Body of pancreas (tissue), 4 donors: ENCODE measurements around the gene PRRT4. TPM values are rescaled to one million over a fixed set of nuclear protein-coding genes. Genes with fewer than 3 reads are reported as not detected.

Source experiments
- ATAC-seq: fragments of 150-250 bp; one replicate; pipeline ENCODE4 v1.9.1; 2016
- DNase-seq, 4 donors: peaks; one replicate each; pipeline ENCODE4 v3.0.0-alpha.2; 2019
- H3K27ac ChIP-seq, 4 donors: fragments of 200-600 bp; sonication (generic); 1 replicate in 3 of 4; 2 replicates in 1 of 4; pipeline versions ENCODE4 v1.5.1 to v1.6.1; 2016 to 2019; ENCODE audit warnings: mild to moderate bottlenecking in 1 of 4, mixed read lengths in 1 of 4, moderate library complexity in 1 of 4
- H3K27me3 ChIP-seq, 2 donors: fragments of 200-600 bp; sonication (generic); one replicate each; pipeline ENCODE4 v1.6.0; 2016; ENCODE audit warnings: mild to moderate bottlenecking in 1 of 2
- H3K36me3 ChIP-seq, 2 donors: fragments of 200-600 bp; sonication (generic); replicated peaks in 1 of 2; 2 replicates each; pipeline ENCODE4 v1.5.1; 2016; ENCODE audit warnings: low read depth in 2 of 2; ENCODE audit not compliant: insufficient read depth in 1 of 2
- H3K4me1 ChIP-seq: fragments of 200-600 bp; sonication (generic); one replicate; pipeline ENCODE4 v1.6.0; 2016
- H3K4me3 ChIP-seq, 2 donors: fragments of 200-600 bp; sonication (generic); 1 replicate in 1 of 2; 2 replicates in 1 of 2; pipeline ENCODE4 v1.5.1; 2016 to 2019
- H3K9me3 ChIP-seq, 3 donors: fragments of 200-600 bp; sonication (generic); 1 replicate in 2 of 3; 2 replicates in 1 of 3; pipeline ENCODE4 v1.5.1; 2016
- POLR2A ChIP-seq, 3 donors: fragments of 450-650 bp; IDR thresholded peaks; one replicate each; pipeline ENCODE4 v1.6.1; 2016; ENCODE audit warnings: antibody characterized with exemption in 3 of 3, mild to moderate bottlenecking in 2 of 3
- WGBS, 2 donors: methylation state at CpG; one replicate each; pipeline ENCODE4 v1.1.5; 2017; 5-methylcytosine and 5-hydroxymethylcytosine counted together
- intact Hi-C: fragments of 100-400 bp; cut with DNase I; formaldehyde crosslinking; loops from one replicate; pipeline ENCODE4 v1.15.1; 2023
- total RNA-seq, 2 donors: library from RNA; depleted of rRNA; stranded (reverse); fragments of >200 nt; gene quantifications; one replicate each; pipeline ENCODE4 v1.1.0, GENCODE V29; 2016
- TF ChIP-seq, protein P1 (sequence below), 7 experiments: fragments of 450-650 bp in 4 of 7; fragments of 200-600 bp in 3 of 7; sonication (generic) in 3 of 7; IDR thresholded peaks; one replicate each; pipeline ENCODE4 v1.5.1; 2016 to 2019; ENCODE audit warnings: antibody characterized with exemption in 7 of 7

Gene PRRT4
- total RNA-seq, 2 donors from 2014 or later: 7.6 TPM; not detected in 1

DNA sequence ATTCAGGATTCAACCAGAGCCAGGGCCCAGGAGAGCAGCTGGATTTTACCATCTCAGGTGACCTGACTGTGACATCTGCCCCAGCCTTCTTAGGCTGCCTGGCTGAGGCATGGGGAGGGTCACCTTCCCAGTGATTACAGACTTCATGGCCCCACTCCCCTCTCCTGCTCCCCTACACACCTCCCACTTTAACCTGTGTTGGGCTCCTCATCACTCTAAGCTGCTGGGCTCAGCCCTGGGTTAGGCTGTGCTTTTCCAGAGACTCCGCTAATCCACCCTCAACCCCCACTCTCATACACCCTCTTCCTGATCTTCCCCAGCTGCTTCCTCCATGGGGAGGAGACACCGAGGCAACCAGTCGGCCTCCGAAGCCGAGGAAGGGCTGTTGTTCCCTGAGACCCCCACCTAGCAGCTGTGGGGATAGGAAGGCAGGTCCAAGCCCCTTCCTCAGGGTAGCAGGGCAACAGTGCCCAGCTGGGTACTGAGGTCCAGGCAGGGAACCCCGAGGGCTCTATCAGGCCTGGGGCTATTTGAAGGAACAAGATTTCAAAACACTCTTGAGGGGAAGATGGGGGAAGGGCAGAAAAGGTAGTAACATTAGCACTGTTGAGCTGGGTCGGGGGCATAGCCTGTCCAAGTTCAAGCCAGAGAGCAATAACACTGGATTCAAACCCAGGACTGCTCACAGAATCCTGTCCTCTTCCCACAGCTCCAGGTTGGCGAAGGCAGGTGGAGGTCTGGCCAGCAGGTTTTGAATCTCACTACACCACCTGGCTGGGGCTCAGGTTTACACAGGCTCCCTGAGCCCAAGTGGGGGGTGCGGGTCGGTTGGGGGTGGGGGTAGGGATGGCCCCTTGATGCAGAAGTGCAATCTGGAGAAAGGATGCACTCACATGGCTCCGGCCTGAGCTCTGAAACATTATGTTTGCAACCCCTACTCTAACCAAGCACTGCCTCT, 46.5 kb upstream of the PRRT4 start:
- Histone ChIP-seq H3K4me1 (peaks cover 32% of the 10 kb centered on the region), H3K36me3 (no peaks in the 10 kb centered on the region), H3K9me3 (no peaks in the 10 kb centered on the region), H3K4me3 (no peak overlapping the region), H3K27me3 (no peaks in the 10 kb centered on the region), H3K27ac (peak overlapping the region in 1 of 4 donors; percentile 81)
- intact Hi-C loops: no loop called here
- DNase-seq: no peak
- 58 to 75% methylated on average over 11 of the region's 11 CpGs for WGBS, 2 donors
- TF ChIP-seq, protein P1, sequence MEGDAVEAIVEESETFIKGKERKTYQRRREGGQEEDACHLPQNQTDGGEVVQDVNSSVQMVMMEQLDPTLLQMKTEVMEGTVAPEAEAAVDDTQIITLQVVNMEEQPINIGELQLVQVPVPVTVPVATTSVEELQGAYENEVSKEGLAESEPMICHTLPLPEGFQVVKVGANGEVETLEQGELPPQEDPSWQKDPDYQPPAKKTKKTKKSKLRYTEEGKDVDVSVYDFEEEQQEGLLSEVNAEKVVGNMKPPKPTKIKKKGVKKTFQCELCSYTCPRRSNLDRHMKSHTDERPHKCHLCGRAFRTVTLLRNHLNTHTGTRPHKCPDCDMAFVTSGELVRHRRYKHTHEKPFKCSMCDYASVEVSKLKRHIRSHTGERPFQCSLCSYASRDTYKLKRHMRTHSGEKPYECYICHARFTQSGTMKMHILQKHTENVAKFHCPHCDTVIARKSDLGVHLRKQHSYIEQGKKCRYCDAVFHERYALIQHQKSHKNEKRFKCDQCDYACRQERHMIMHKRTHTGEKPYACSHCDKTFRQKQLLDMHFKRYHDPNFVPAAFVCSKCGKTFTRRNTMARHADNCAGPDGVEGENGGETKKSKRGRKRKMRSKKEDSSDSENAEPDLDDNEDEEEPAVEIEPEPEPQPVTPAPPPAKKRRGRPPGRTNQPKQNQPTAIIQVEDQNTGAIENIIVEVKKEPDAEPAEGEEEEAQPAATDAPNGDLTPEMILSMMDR (IDR thresholded peaks at IDR 0.05): no peak
- peak in 1 of 3 donors; percentile 9 for TF ChIP-seq POLR2A (IDR thresholded peaks at IDR 0.05)
- ATAC-seq: no peak

DNA sequence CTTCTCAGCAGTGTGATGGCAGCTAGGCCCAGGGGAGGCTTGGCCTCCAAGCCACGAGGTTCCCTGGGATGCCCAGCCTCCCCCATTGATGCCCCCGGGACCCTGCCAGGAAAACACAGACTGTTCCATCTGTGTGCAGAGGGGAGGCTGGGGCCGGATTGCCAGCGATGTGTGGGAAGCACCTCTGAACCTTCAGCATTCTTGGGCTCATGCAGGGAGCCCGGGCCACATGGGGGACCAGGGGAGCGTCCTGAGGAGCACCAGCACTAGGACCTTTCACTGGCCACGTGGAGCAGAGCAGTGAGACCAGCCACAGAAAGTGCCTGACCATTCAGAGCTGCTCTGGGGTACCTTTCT, 45.7 kb upstream of the PRRT4 start:
- H3K27me3 ChIP-seq: no peaks in the 10 kb centered on the region
- intact Hi-C loops: no loop called here
- no peak for DNase-seq
- no peak for TF ChIP-seq POLR2A (IDR thresholded peaks at IDR 0.05)
- TF ChIP-seq, protein P1 (IDR thresholded peaks at IDR 0.05): no peak
- H3K9me3 ChIP-seq: no peaks in the 10 kb centered on the region
- no peak overlapping the region for H3K4me3 ChIP-seq
- 87 to 95% methylated on average over 2 to 4 of the region's 7 CpGs for WGBS, 2 donors
- H3K36me3 ChIP-seq: no peaks in the 10 kb centered on the region
- H3K4me1 ChIP-seq: peaks cover 32% of the 10 kb centered on the region
- H3K27ac ChIP-seq: no peak overlapping the region
- ATAC-seq: no peak

DNA sequence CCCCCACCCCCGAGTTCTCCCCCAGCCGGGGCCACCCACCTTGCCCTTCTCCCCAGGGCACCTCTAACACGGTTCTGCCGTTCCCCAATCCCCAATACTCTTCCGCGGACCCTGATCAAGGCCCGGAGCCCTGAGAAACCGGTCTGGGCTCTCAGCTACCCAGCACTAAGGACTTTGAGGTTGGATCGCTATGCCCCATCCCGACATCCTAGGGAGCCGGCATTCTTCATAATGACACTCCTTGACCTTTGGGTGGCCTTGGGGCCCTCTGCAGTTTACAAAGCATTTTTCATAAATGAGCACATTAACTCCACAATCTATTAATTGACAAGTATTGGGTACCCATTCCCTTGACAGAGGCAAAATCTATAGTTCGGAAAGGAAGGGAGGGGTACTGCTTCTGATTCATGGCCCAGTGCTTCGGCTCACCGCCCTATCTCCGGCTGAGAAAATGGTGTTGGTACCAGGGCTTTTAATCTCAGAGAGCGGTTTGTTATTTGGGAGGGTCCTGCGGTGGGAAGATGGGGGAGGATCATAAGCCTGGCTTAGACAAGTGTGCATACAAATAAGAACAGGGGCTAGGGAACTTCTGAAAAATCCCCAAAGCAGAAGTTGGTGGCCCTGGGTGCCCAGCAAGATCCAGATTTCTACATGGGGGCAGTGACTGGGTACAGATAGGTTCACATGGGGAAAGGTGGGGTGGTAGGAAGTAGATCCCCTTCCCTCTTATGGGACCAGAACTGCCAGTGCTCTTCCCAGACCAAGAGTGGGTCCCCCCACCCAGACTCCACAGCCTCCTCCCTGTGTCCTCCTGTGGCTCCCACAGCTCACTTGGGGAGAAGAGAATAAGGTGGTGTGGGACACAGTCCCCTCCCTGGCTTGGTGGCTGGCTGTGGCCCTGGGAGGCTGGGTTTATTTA, 45.1 kb upstream of the PRRT4 start:
- no peaks in the 10 kb centered on the region for H3K27me3 ChIP-seq
- WGBS, 2 donors: 37 to 69% methylated on average over 8 to 15 of the region's 17 CpGs
- peaks cover 32% of the 10 kb centered on the region for H3K4me1 ChIP-seq
- TF ChIP-seq, protein P1 (IDR thresholded peaks at IDR 0.05): no peak
- no peak for TF ChIP-seq POLR2A (IDR thresholded peaks at IDR 0.05)
- intact Hi-C loops: no loop called here
- H3K9me3 ChIP-seq: no peaks in the 10 kb centered on the region
- H3K36me3 ChIP-seq: no peaks in the 10 kb centered on the region
- no peak overlapping the region for H3K4me3 ChIP-seq
- no peak for ATAC-seq
- no peak overlapping the region for H3K27ac ChIP-seq
- no peak for DNase-seq

DNA sequence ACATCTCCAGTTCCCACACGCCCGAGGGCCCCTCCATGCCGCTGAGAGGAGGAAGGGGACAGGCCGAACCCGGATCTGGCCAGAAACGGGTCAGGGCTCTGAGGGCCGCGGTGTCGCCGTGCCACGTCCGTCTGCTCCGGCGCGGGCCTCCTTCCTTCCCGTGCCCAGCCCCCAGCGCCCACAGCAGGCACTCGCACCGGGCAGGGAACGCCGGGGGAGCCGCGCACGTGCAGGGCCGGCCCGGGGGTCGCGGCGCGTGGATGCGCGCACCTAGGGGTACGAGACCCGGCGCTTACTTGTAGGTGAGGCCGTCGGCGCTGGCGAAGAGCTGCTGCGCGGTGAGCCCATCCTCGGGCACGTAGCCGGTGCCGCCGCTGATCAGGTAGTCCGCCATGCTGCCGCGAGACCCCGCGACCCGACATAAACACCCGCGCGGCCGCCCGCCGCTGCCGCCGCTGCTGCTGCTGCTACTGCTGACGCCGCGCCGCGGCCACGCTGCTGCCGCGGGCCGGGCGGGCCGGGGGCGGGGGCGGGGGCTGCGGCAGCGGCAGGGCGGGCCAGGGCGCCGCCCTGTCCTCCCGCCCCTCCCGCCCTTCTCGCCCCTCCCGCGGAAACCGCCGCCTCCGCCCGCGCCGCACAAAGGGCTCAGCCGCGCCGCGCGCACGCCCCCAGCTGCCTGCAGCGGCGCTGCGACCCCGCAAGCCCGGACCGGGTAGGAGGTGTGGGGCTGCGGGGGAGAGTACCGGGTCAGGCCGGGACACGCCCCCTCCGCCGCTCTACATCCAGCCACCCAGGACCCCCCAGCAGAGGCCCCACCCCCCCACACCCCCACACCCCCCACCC, 44.2 kb upstream of the PRRT4 start:
- 0 to 1% methylated on average over 16 to 85 of the region's 107 CpGs for WGBS, 2 donors
- peak; percentile 29 to 59 (median 47) for DNase-seq

More for the DNA sequence above, 44.2 kb upstream of the PRRT4 start:
- Histone ChIP-seq H3K9me3 (no peaks in the 10 kb centered on the region), H3K36me3 (peaks cover 0 to 2% of the 10 kb centered on the region in 2 donors), H3K4me1 (peaks cover 32% of the 10 kb centered on the region), H3K27me3 (no peaks in the 10 kb centered on the region), H3K4me3 (peak overlapping the region; percentile 57 to 92), H3K27ac (peak overlapping the region in 3 of 4 donors; percentile 24 to 38 (median 32))
- intact Hi-C loops: no loop called here
- TF ChIP-seq POLR2A (IDR thresholded peaks at IDR 0.05): peak; percentile 30 to 54 (median 52)
- TF ChIP-seq, protein P1 (IDR thresholded peaks at IDR 0.05): peak in 1 of 7 experiments; percentile 4
- peak; percentile 51 for ATAC-seq
